GM18526 (cell line): ENCODE measurements around the gene GLRA2.

Experiments
- POLR2A ChIP-seq: IDR thresholded peaks from 3 replicates; pipeline ENCODE4 v1.6.1; 2011; ENCODE audit not compliant: insufficient read length; ENCODE audit errors: extremely low read depth

GLRA2 gene

GRCh38 chrX:14529290-14529989, at the start of gene GLRA2:
Gene GLRA2 (plus strand): TSS chrX:14529536. CDS start chrX:14530058, 522 bp downstream.
- no peak for TF ChIP-seq POLR2A

GRCh38 chrX:14489437-14489836, 39.9 kb upstream of the GLRA2 start:
- TF ChIP-seq POLR2A = no peak

- TF ChIP-seq POLR2A = no peak
Observed at GRCh38 chrX:14491689-14492088, 37.6 kb upstream of the GLRA2 start.

GRCh38 chrX:14496674-14497073, 32.7 kb upstream of the GLRA2 start:
- TF ChIP-seq POLR2A = no peak

GRCh38 chrX:14497184-14497666, 32.1 kb upstream of the GLRA2 start:
- no peak for TF ChIP-seq POLR2A

GRCh38 chrX:14501327-14501726, 28.0 kb upstream of the GLRA2 start:
- TF ChIP-seq POLR2A = no peak

- no peak for TF ChIP-seq POLR2A
Observed at GRCh38 chrX:14504960-14505538, 24.3 kb upstream of the GLRA2 start.

- TF ChIP-seq POLR2A = no peak
Observed at GRCh38 chrX:14505648-14506047, 23.7 kb upstream of the GLRA2 start.

- no peak for TF ChIP-seq POLR2A
Observed at GRCh38 chrX:14506866-14507265, 22.5 kb upstream of the GLRA2 start.

GRCh38 chrX:14508025-14508690, 21.2 kb upstream of the GLRA2 start:
- no peak for TF ChIP-seq POLR2A

- TF ChIP-seq POLR2A = no peak
Observed at GRCh38 chrX:14509325-14510057, 19.8 kb upstream of the GLRA2 start.

GRCh38 chrX:14528629-14529289, 577 bp upstream of the GLRA2 start:
- TF ChIP-seq POLR2A = no peak

GRCh38 chrX:14533867-14534266, 4.5 kb downstream of the GLRA2 start:
- no peak for TF ChIP-seq POLR2A

- no peak for TF ChIP-seq POLR2A
Observed at GRCh38 chrX:14546190-14546589, 16.9 kb downstream of the GLRA2 start.

GRCh38 chrX:14554131-14554715, 24.9 kb downstream of the GLRA2 start:
- TF ChIP-seq POLR2A = no peak
